CD8-positive, alpha-beta memory T cell (primary cell): ENCODE data around the gene DNAH8. TPM values are rescaled to one million over a fixed set of nuclear protein-coding genes. Genes with fewer than 3 reads are reported as not detected.

Experiments used
- CTCF ChIA-PET: fragments of 350-600 bp; sonication (Branson Sonifier 250); formaldehyde crosslinking; loops from one replicate; lab custom pipeline; 2021; ENCODE audit warnings: antibody characterized with exemption; lab: Charles Lee
- POLR2A ChIA-PET: fragments of 350-600 bp; sonication (Branson Sonifier 250); formaldehyde crosslinking; loops from one replicate; lab custom pipeline; 2021; ENCODE audit warnings: antibody characterized with exemption; lab: Charles Lee
- DNase-seq, 5 donors: peaks; one replicate each; pipeline versions ENCODE4 v3.0.0 to v3.0.0-alpha.2; 2020 to 2022; ENCODE audit warnings: mixed read lengths in 1 of 5
- H3K27ac ChIP-seq: one replicate; pipeline ENCODE4 v1.7.0; 2013; ENCODE audit warnings: low read depth, mild to moderate bottlenecking, low read length, moderate library complexity
- H3K27me3 ChIP-seq: 2 replicates; pipeline ENCODE4 v1.7.0; 2013; ENCODE audit warnings: low read length, mild to moderate bottlenecking; ENCODE audit not compliant: insufficient read depth, poor library complexity, severe bottlenecking
- H3K36me3 ChIP-seq: 2 replicates; pipeline ENCODE4 v1.7.0; 2013; ENCODE audit warnings: mild to moderate bottlenecking, low read length, moderate library complexity; ENCODE audit not compliant: insufficient read depth
- H3K4me1 ChIP-seq: 2 replicates; pipeline ENCODE4 v1.7.0; 2013; ENCODE audit warnings: mild to moderate bottlenecking, low read length, moderate library complexity; ENCODE audit not compliant: insufficient read depth
- H3K4me3 ChIP-seq: 2 replicates; pipeline ENCODE4 v1.7.0; 2013; ENCODE audit warnings: mild to moderate bottlenecking, low read length
- H3K9me3 ChIP-seq: 2 replicates; pipeline ENCODE4 v1.7.0; 2013; ENCODE audit warnings: mild to moderate bottlenecking, low read length
- H3K27ac Mint-ChIP-seq, 8 donors: one replicate each; pipeline ENCODE4 v1.8.0; 2020 to 2021; ENCODE audit warnings: mixed read lengths in 8 of 8, mild to moderate bottlenecking in 6 of 8, inconsistent platforms in 3 of 8, moderate library complexity in 3 of 8
- H3K27me3 Mint-ChIP-seq, 2 donors: one replicate each; pipeline ENCODE4 v1.8.0; 2020 to 2021; ENCODE audit warnings: mixed read lengths in 2 of 2, mild to moderate bottlenecking in 1 of 2, moderate library complexity in 1 of 2
- H3K36me3 Mint-ChIP-seq, 3 donors: one replicate each; pipeline ENCODE4 v1.8.0; 2020 to 2021; ENCODE audit warnings: mixed read lengths in 3 of 3, inconsistent platforms in 1 of 3, mild to moderate bottlenecking in 1 of 3
- H3K4me1 Mint-ChIP-seq, 3 donors: one replicate each; pipeline ENCODE4 v1.8.0; 2020 to 2021; ENCODE audit warnings: mixed read lengths in 3 of 3, inconsistent platforms in 1 of 3, mild to moderate bottlenecking in 1 of 3
- H3K4me3 Mint-ChIP-seq, 7 donors: one replicate each; pipeline ENCODE4 v1.8.0; 2020 to 2021; ENCODE audit warnings: mixed read lengths in 7 of 7, mild to moderate bottlenecking in 6 of 7, moderate library complexity in 4 of 7, inconsistent platforms in 2 of 7
- H3K9me3 Mint-ChIP-seq, 5 donors: one replicate each; pipeline ENCODE4 v1.8.0; 2020 to 2022; ENCODE audit warnings: mixed read lengths in 5 of 5, mild to moderate bottlenecking in 3 of 5, moderate library complexity in 2 of 5, inconsistent platforms in 1 of 5
- polyA plus RNA-seq: library from polyadenylated mRNA; unstranded; fragments of 300-500 nt; fragmentation: Illumina TruSeq; gene quantifications from one replicate; pipeline ENCODE4 v1.2.3, GENCODE V29; 2021
- total RNA-seq, 2 experiments: library from RNA; stranded (reverse); gene quantifications; one replicate each; pipeline ENCODE4 v1.2.3, GENCODE V29; 2021

The DNAH8 gene
- total and polyA plus RNA-seq, 3 experiments from 2014 or later = 0.11 to 0.20 TPM; not detected in 1

DNA sequence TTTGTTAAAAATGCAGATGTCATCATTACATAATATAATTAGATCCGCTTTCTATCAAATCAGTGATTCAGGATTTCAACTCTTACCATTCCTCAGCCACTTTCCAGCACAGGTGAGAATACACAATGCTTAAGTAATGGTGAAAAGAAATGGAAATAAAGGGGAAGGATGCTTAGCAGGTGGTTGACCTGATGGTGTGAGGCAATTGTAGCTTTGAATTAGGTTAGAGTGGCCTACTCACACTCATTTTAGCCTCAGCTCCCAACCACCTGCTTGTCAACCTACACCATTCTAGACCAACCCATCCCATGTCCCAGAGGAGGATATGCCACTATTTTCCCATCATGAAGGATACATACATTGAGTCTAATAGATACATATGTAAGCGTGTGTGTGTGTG is 138.1 kb downstream of the DNAH8 start:
- Mint-ChIP-seq H3K9me3 (no peaks in the 10 kb centered on the region), H3K4me1 (no peaks in the 10 kb centered on the region), H3K27me3 (peaks cover 5 to 16% of the 10 kb centered on the region in 2 donors), H3K36me3 (peaks cover 0 to 2% (median 0%) of the 10 kb centered on the region in 3 donors), H3K27ac (no peak overlapping the region), H3K4me3 (no peak overlapping the region)
- no peak for DNase-seq
- H3K27me3 ChIP-seq = no peaks in the 10 kb centered on the region
- no peaks in the 10 kb centered on the region for H3K4me1 ChIP-seq
- ChIA-PET CTCF (no interaction called here), POLR2A (no interaction called here)
- no peak overlapping the region for H3K27ac ChIP-seq
- H3K4me3 ChIP-seq = no peak overlapping the region
- H3K9me3 ChIP-seq = no peaks in the 10 kb centered on the region
- H3K36me3 ChIP-seq = no peaks in the 10 kb centered on the region

DNA sequence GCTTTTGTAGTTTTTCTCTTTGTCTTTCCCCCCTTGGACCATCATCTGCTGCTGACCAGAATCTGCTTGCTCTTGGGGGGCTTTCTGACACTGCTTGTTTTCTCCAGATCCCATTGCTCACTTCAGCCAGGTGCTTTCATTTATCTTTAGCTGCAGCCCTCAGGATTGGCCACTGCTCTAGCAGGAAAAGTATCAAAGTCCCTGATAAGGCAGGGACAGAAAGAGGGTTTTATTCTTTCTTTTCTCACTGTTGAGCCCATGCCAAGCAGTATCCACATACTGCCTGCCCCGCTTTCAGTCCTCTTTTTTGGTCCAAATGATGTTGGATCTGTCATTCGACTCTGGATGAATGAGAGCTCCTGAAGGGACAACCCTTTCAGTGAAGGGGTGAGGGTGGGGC is 141.4 kb downstream of the DNAH8 start:
- ChIA-PET POLR2A (no interaction called here), CTCF (no interaction called here)
- no peak overlapping the region for H3K4me3 ChIP-seq
- Mint-ChIP-seq H3K27me3 (peaks cover 5 to 16% of the 10 kb centered on the region in 2 donors), H3K4me3 (no peak overlapping the region), H3K36me3 (peaks cover 0 to 2% (median 0%) of the 10 kb centered on the region in 3 donors), H3K27ac (peak overlapping the region in 1 of 8 donors; percentile 54), H3K9me3 (no peaks in the 10 kb centered on the region), H3K4me1 (no peaks in the 10 kb centered on the region)
- no peaks in the 10 kb centered on the region for H3K27me3 ChIP-seq
- no peak overlapping the region for H3K27ac ChIP-seq
- H3K9me3 ChIP-seq = no peaks in the 10 kb centered on the region
- H3K4me1 ChIP-seq = no peaks in the 10 kb centered on the region
- no peak for DNase-seq
- no peaks in the 10 kb centered on the region for H3K36me3 ChIP-seq

DNA sequence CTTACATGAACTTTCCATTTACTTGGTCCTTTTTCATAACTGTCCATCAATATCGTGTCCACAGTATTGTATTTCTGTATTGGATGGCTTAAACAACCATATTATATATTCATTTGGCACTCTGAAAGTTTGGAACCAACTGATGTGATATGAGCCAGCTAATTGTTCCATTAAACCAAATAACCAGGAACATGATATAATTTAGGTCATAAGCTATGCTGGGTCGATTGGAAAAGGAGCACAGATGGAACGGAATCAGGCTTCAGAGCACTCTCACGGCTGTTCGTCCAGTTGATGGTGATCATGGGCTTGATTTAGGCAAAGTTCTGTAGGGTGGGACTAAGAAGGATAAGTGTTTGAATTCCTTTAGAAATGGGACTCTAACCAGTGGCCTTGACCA is 142.7 kb downstream of the DNAH8 start:
- no peaks in the 10 kb centered on the region for H3K27me3 ChIP-seq
- no peak for DNase-seq
- Mint-ChIP-seq H3K27me3 (peaks cover 0 to 22% of the 10 kb centered on the region in 2 donors), H3K36me3 (peaks cover 0 to 2% (median 0%) of the 10 kb centered on the region in 3 donors), H3K27ac (no peak overlapping the region), H3K4me1 (no peaks in the 10 kb centered on the region), H3K4me3 (no peak overlapping the region), H3K9me3 (no peaks in the 10 kb centered on the region)
- H3K36me3 ChIP-seq = no peaks in the 10 kb centered on the region
- H3K4me3 ChIP-seq = no peak overlapping the region
- POLR2A ChIA-PET = no interaction called here
- no peaks in the 10 kb centered on the region for H3K9me3 ChIP-seq
- H3K4me1 ChIP-seq = no peaks in the 10 kb centered on the region
- H3K27ac ChIP-seq = no peak overlapping the region
- CTCF ChIA-PET = no interaction called here

DNA sequence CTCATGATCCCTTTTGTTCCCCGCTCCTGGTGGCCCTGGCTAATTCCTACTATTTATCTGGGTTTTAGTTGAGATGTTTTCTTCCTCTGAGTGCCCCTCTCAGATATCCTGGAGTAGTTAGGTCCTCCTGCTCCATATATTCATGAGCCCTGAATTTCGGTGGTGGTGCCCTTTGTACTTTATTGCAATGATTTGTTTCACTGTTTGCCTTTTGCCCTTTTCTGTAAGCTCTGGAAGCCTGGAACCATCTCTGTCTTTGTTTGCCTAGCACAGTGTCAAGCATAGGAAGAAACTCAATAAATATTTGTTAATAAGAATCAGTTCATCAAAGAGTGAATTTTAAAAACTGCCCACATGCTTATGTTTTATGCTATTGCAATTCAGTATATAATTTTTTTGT is 144.9 kb downstream of the DNAH8 start:
- CTCF ChIA-PET = no interaction called here
- DNase-seq = no peak
- POLR2A ChIA-PET = no interaction called here
- H3K36me3 Mint-ChIP-seq = no peaks in the 10 kb centered on the region
- H3K27ac ChIP-seq = no peak overlapping the region
- H3K4me3 ChIP-seq = no peak overlapping the region
- no peaks in the 10 kb centered on the region for H3K9me3 Mint-ChIP-seq
- no peaks in the 10 kb centered on the region for H3K9me3 ChIP-seq
- H3K27me3 ChIP-seq = no peaks in the 10 kb centered on the region
- H3K4me1 ChIP-seq = no peaks in the 10 kb centered on the region
- no peaks in the 10 kb centered on the region for H3K4me1 Mint-ChIP-seq
- no peaks in the 10 kb centered on the region for H3K36me3 ChIP-seq
- no peak overlapping the region for H3K4me3 Mint-ChIP-seq
- no peak overlapping the region for H3K27ac Mint-ChIP-seq
- H3K27me3 Mint-ChIP-seq = peaks cover 2 to 24% of the 10 kb centered on the region in 2 donors

DNA sequence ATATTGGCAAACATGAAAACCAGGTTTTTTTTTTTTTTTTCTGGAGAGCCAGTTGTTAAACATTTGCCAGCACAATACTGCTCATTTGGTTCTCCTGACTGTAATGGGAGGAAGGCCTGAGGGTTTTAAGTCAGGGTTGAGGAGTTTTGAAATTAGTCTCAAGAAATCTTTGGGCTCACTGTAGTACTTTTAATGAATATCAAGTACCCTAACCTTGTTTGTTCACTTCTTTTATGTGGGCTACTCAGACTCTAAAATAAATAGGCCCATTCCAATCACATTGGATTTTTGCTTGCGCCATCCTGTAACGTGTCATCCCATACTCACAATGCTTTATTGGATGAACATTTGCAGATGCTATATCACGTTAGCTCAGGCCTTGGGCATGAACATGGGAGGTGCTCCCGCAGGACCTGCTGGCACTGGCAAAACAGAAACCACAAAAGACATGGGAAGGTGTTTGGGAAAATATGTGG is 146.9 kb downstream of the DNAH8 start:
- Mint-ChIP-seq H3K4me1 (no peaks in the 10 kb centered on the region), H3K4me3 (no peak overlapping the region), H3K9me3 (no peaks in the 10 kb centered on the region), H3K27ac (no peak overlapping the region), H3K36me3 (no peaks in the 10 kb centered on the region), H3K27me3 (peaks cover 2 to 27% of the 10 kb centered on the region in 2 donors)
- no peak for DNase-seq
- no peaks in the 10 kb centered on the region for H3K9me3 ChIP-seq
- ChIA-PET CTCF (interaction anchor here (1.3 kb wide), 1 partner anchor 10 kb away, joined by 4 read pairs; no protein-coding TSS in a partner anchor), POLR2A (no interaction called here)
- H3K4me3 ChIP-seq = no peak overlapping the region
- H3K4me1 ChIP-seq = no peaks in the 10 kb centered on the region
- H3K27ac ChIP-seq = no peak overlapping the region
- H3K36me3 ChIP-seq = no peaks in the 10 kb centered on the region
- no peaks in the 10 kb centered on the region for H3K27me3 ChIP-seq

DNA sequence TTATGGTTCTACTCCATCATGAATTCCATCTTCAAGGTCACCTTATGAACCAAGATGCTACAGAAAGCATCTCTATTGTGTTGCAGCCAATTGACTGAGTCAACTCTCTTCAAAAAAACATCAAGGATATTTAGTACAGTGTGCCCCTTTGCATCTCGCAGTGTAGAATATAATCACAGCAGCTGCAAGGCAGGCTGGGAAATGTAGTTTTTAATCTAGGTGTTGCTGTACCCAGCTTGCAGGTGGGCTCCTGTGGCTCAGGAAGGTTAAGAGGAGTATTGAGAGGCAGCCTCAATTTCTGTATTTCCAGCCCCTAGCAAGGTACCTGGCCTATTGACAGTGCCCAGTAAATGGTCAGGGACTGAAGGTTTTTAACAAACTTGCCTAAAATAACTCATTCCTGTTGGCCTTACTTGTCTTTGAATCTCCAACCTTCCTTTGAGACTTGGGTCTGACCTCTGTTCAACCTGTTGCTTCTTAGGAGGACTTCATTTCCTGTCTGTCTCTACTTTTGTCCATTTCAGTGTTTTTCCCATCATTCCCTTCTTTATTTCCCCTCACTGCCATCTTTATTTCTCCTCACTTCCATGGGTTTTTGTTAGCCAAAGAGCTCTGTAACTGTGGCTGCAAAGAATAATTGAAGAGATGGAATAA is 150.5 kb downstream of the DNAH8 start:
- DNase-seq = no peak
- Mint-ChIP-seq H3K4me3 (no peak overlapping the region), H3K9me3 (no peaks in the 10 kb centered on the region), H3K27me3 (peaks cover 7 to 23% of the 10 kb centered on the region in 2 donors), H3K4me1 (no peaks in the 10 kb centered on the region), H3K36me3 (no peaks in the 10 kb centered on the region), H3K27ac (no peak overlapping the region)
- Histone ChIP-seq H3K27ac (no peak overlapping the region), H3K4me1 (no peaks in the 10 kb centered on the region), H3K36me3 (no peaks in the 10 kb centered on the region), H3K4me3 (no peak overlapping the region), H3K9me3 (no peaks in the 10 kb centered on the region), H3K27me3 (no peaks in the 10 kb centered on the region)
- POLR2A ChIA-PET = no interaction called here
- CTCF ChIA-PET = no interaction called here

DNA sequence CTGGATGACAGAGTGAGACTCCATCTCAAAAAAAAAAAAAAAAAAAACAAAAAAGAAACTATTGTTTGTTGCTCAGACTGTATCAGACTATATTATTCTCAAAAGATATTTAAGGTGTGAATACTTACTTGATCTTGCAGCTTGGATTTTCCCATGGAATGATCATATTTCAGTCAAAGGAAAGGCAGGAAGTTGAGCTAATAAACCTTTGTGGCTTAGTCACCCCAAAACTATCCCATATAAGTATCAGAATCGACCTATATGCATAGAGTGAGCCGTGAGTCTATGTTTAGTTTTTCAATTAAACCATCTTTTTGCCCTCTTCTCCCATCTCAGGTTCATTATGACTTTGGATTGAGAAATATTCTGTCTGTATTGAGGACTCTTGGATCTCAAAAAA is 152.6 kb downstream of the DNAH8 start:
- Mint-ChIP-seq H3K27ac (no peak overlapping the region), H3K4me3 (no peak overlapping the region), H3K9me3 (no peaks in the 10 kb centered on the region), H3K36me3 (no peaks in the 10 kb centered on the region), H3K27me3 (peaks cover 8 to 9% of the 10 kb centered on the region in 2 donors), H3K4me1 (peaks cover 0 to 9% (median 4%) of the 10 kb centered on the region in 3 donors)
- POLR2A ChIA-PET = no interaction called here
- DNase-seq = no peak
- no peak overlapping the region for H3K4me3 ChIP-seq
- no peaks in the 10 kb centered on the region for H3K27me3 ChIP-seq
- CTCF ChIA-PET = no interaction called here
- no peaks in the 10 kb centered on the region for H3K36me3 ChIP-seq
- H3K9me3 ChIP-seq = no peaks in the 10 kb centered on the region
- no peak overlapping the region for H3K27ac ChIP-seq
- no peaks in the 10 kb centered on the region for H3K4me1 ChIP-seq

DNA sequence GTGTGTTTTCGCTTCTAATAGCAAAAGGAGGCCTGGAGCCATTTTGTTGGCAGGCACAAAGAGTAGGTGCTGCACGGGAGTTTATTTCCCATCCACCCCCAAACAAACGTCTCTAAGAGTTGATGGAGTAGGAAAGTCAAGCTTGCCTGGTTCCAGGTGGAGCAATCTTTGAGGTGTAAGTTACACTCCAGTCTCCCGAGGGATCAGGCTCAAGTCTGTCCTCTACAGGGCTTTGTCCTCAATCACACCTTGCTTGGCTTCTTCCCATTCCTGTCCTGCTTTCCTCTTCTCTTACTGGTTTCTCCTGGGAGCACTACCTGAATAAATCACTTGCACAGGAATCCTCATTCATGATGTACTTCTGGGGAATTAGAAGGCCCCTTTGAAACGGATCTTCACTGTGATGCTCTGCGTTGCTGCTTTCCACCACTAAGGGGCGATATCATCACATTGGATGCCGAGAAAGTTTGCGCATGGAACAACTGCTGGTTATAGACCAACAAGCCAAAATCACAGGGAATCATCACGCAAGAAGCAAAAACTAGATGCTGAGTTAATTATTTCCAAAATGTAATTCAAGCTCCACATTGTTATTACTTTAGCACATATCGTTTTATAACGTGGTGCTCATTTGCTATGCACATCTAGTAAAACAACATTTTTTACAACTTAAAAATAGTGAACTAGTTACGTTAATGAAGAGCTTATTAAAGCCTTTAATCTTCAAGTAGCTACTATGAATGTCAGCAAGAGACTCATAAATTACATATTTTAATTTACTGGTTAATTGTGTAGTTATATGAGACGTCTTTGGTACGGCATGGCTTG is 156.8 kb downstream of the DNAH8 start:
- no peaks in the 10 kb centered on the region for H3K9me3 ChIP-seq
- peak; percentile 18 to 67 (median 39) for DNase-seq
- peaks cover 13% of the 10 kb centered on the region for H3K4me1 ChIP-seq
- no peak overlapping the region for H3K27ac ChIP-seq
- Mint-ChIP-seq H3K27ac (peak overlapping the region in 1 of 8 donors; percentile 76), H3K4me1 (peaks cover 14 to 34% (median 33%) of the 10 kb centered on the region in 3 donors), H3K36me3 (no peaks in the 10 kb centered on the region), H3K4me3 (no peak overlapping the region), H3K27me3 (peaks cover 0 to 6% of the 10 kb centered on the region in 2 donors), H3K9me3 (no peaks in the 10 kb centered on the region)
- H3K4me3 ChIP-seq = no peak overlapping the region
- ChIA-PET POLR2A (interaction anchor here (0.5 kb wide), 1 partner anchor 179 kb away, joined by 4 read pairs; no protein-coding TSS in a partner anchor), CTCF (interaction anchor here (0.6 to 7.7 kb wide), 14 partner anchors 10 to 438 kb away, joined by 3 to 73 read pairs (median 4); no protein-coding TSS in a partner anchor)
- no peaks in the 10 kb centered on the region for H3K36me3 ChIP-seq
- H3K27me3 ChIP-seq = no peaks in the 10 kb centered on the region
